Duodenal mucosa (tissue), 2 donors: Measurements from ENCODE around the gene SPARC.
"Not testable (repeated sequence)": the region's sequence is repeated elsewhere in the genome, so short reads cannot be mapped to it uniquely, and the experiment has no call there.

ENCODE experiments used
- H3K27ac ChIP-seq: one replicate; pipeline ENCODE4 v1.7.0; 2013; ENCODE audit warnings: low read depth, low read length
- H3K27me3 ChIP-seq, 2 donors: one replicate each; pipeline ENCODE4 v1.7.0; 2013; ENCODE audit warnings: low read length in 2 of 2, control low read depth in 1 of 2; ENCODE audit not compliant: insufficient read depth in 2 of 2, control insufficient read depth in 1 of 2
- H3K36me3 ChIP-seq, 2 donors: one replicate each; pipeline ENCODE4 v1.7.0; 2013; ENCODE audit warnings: low read length in 2 of 2, control low read depth in 1 of 2; ENCODE audit not compliant: insufficient read depth in 2 of 2, control insufficient read depth in 1 of 2
- H3K4me1 ChIP-seq, 2 donors: one replicate each; pipeline ENCODE4 v1.7.0; 2013; ENCODE audit warnings: low read length in 2 of 2, control low read depth in 1 of 2; ENCODE audit not compliant: insufficient read depth in 2 of 2, control insufficient read depth in 1 of 2
- H3K4me3 ChIP-seq, 2 donors: one replicate each; pipeline ENCODE4 v1.7.0; 2013; ENCODE audit warnings: low read length in 2 of 2, low read depth in 1 of 2
- H3K9ac ChIP-seq, 2 donors: one replicate each; pipeline ENCODE4 v1.7.0; 2013; ENCODE audit warnings: low read length in 2 of 2, low read depth in 1 of 2
- H3K9me3 ChIP-seq, 2 donors: one replicate each; pipeline ENCODE4 v1.7.0; 2013; ENCODE audit warnings: low read length in 2 of 2, control low read depth in 1 of 2; ENCODE audit not compliant: control insufficient read depth in 1 of 2

SPARC gene

DNA sequence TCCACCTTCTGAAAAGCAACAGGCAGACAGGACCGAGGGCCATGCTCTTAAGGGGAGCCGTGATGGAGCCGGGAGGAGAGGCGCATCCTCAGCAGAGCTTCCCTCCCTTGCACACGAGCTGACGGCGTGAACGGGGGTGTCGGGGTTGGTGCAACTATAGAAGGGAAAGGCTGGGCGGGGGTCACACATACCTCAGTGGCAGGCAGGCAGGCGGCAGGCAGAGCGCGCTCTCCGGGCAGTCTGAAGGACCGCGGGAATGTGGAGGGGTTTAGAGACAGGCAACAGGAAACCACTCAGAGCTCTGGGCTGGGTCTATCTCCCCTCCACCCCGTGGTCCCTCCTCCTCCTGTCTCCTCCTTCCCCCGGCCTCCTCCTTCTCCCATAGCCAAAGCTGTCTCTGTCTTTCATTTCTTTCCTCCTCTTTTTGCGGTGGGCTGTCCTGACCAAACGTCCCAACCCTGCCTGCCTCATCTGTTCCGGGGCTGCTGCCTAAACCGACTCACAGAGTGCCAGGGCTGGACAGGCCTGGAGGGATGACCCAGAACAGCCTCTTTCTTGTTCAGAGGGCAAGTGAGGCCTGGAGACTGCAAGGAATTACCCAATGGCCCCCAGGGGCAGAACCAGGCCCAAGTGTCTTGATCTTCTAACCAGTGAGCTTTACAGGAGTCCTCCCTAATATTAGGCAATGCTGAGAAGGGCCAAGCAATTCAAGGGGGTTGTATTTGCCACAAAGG lies at the start of gene SPARC:
Gene SPARC (minus strand): TSS at position 242 of the 734 bp plus-strand sequence. CDS start 10,727 bp downstream, outside the sequence.
- Histone ChIP-seq H3K4me1 (peaks cover 7% of the 10 kb centered on the region in 2 donors), H3K36me3 (no peaks in the 10 kb centered on the region), H3K4me3 (peak within 1 kb of the TSS; percentile 76 to 77), H3K27ac (peak within 1 kb of the TSS; percentile 83), H3K27me3 (no peaks in the 10 kb centered on the region), H3K9ac (peak within 1 kb of the TSS; percentile 76 to 77), H3K9me3 (no peaks in the 10 kb centered on the region)

DNA sequence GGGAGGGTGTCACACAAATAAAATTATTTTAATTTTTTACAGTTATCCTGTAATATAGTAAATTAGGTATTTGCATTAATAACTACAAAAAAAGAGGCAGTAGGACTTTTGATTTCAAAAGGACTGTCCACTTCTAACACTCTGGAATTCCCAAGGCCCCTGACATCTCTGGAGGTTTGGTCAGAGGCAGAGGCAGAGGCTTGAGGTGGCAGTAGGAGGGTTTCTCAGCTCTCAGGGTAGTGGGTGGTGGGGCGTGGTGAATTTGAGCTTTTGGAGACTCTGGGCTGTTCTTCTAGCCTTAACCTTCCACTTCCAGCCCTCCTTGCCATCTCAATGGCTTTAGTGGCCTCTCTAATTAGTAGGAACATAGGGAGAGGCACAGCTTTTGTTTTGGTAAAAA lies 48.9 kb upstream of the SPARC start:
- Histone ChIP-seq H3K9ac (no peak overlapping the region), H3K4me1 (peaks cover 1 to 3% of the 10 kb centered on the region in 2 donors)

GRCh38 chr5:151734064-151734408 lies 47.3 kb upstream of the SPARC start:
- Histone ChIP-seq H3K36me3 (no peaks in the 10 kb centered on the region), H3K27ac (no peak overlapping the region), H3K27me3 (no peaks in the 10 kb centered on the region), H3K9me3 (no peaks in the 10 kb centered on the region), H3K4me1 (no peaks in the 10 kb centered on the region), H3K9ac (no peak overlapping the region), H3K4me3 (no peak overlapping the region)

More for the DNA sequence above, 48.9 kb upstream of the SPARC start:
- no peaks in the 10 kb centered on the region for H3K9me3 ChIP-seq
- H3K4me3 ChIP-seq, result no peak overlapping the region
- H3K36me3 ChIP-seq, result no peaks in the 10 kb centered on the region
- H3K27me3 ChIP-seq, result no peaks in the 10 kb centered on the region
- no peak overlapping the region for H3K27ac ChIP-seq

GRCh38 chr5:151733358-151734063 lies 46.8 kb upstream of the SPARC start:
- Histone ChIP-seq H3K27me3 (no peaks in the 10 kb centered on the region), H3K27ac (no peak overlapping the region), H3K9me3 (no peaks in the 10 kb centered on the region), H3K36me3 (no peaks in the 10 kb centered on the region), H3K4me1 (no peaks in the 10 kb centered on the region), H3K4me3 (no peak overlapping the region), H3K9ac (no peak overlapping the region)

- H3K27me3 ChIP-seq, result no peaks in the 10 kb centered on the region
Measured at GRCh38 chr5:151730381-151730780, 43.7 kb upstream of the SPARC start.

GRCh38 chr5:151729597-151729996 lies 42.9 kb upstream of the SPARC start:
- H3K4me3 ChIP-seq, H3K4me1 ChIP-seq: not testable (repeated sequence)

More at GRCh38 chr5:151730381-151730780, 43.7 kb upstream of the SPARC start:
- Histone ChIP-seq H3K9ac (no peak overlapping the region), H3K27ac (no peak overlapping the region), H3K4me3 (no peak overlapping the region), H3K36me3 (no peaks in the 10 kb centered on the region), H3K9me3 (no peaks in the 10 kb centered on the region), H3K4me1 (no peaks in the 10 kb centered on the region)

DNA sequence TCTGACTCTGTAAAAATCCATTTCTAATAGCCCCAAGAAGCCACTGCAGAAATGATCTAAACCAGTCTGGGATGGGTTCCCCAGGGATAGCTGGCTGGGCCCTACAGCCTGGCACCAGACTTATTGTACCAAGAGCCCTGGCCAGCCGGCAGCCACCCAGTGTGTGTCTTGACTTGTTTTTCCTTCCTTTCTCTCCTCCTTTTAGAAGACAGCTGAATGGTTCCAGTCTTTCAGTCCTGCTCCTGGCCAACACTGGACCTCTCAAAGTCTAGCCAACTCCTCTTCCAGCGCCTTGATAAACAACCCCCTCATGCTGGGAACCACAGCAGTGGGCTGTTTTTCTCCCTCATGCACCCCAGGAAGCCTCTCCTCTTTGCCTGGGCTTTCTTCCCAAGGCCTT lies 37.6 kb upstream of the SPARC start:
- no peak overlapping the region for H3K4me3 ChIP-seq
- H3K27me3 ChIP-seq, result no peaks in the 10 kb centered on the region
- no peak overlapping the region for H3K9ac ChIP-seq
- no peaks in the 10 kb centered on the region for H3K9me3 ChIP-seq
- H3K27ac ChIP-seq, result no peak overlapping the region
- H3K4me1 ChIP-seq, result peaks cover 5 to 11% of the 10 kb centered on the region in 2 donors
- H3K36me3 ChIP-seq, result no peaks in the 10 kb centered on the region

More at GRCh38 chr5:151729597-151729996, 42.9 kb upstream of the SPARC start:
- not testable (repeated sequence) for H3K27me3 ChIP-seq, H3K9me3 ChIP-seq, H3K27ac ChIP-seq, H3K36me3 ChIP-seq, H3K9ac ChIP-seq

- H3K4me1 ChIP-seq, result peaks cover 5 to 11% of the 10 kb centered on the region in 2 donors
- no peak overlapping the region for H3K4me3 ChIP-seq
- H3K36me3 ChIP-seq, result no peaks in the 10 kb centered on the region
- no peaks in the 10 kb centered on the region for H3K9me3 ChIP-seq
- no peak overlapping the region for H3K27ac ChIP-seq
- H3K9ac ChIP-seq, result no peak overlapping the region
- no peaks in the 10 kb centered on the region for H3K27me3 ChIP-seq
Measured at GRCh38 chr5:151722546-151722945, 35.8 kb upstream of the SPARC start.

- no peak overlapping the region for H3K9ac ChIP-seq
- no peaks in the 10 kb centered on the region for H3K9me3 ChIP-seq
- H3K27ac ChIP-seq, result no peak overlapping the region
- H3K36me3 ChIP-seq, result no peaks in the 10 kb centered on the region
- no peaks in the 10 kb centered on the region for H3K27me3 ChIP-seq
- no peak overlapping the region for H3K4me3 ChIP-seq
- peaks cover 5 to 11% of the 10 kb centered on the region in 2 donors for H3K4me1 ChIP-seq
Measured at GRCh38 chr5:151721812-151722391, 35.2 kb upstream of the SPARC start.

GRCh38 chr5:151721087-151721646 lies 34.5 kb upstream of the SPARC start:
- H3K9ac ChIP-seq, result no peak overlapping the region
- H3K4me1 ChIP-seq, result peaks cover 5 to 11% of the 10 kb centered on the region in 2 donors
- no peak overlapping the region for H3K27ac ChIP-seq
- H3K36me3 ChIP-seq, result no peaks in the 10 kb centered on the region
- H3K27me3 ChIP-seq, result no peaks in the 10 kb centered on the region
- H3K4me3 ChIP-seq, result no peak overlapping the region
- no peaks in the 10 kb centered on the region for H3K9me3 ChIP-seq
